Fibroblast of peridontal ligament (primary cell): ENCODE measurements around the gene ZNF273.

Experiments used
- DNase-seq: peaks from one replicate; pipeline ENCODE4 v3.0.0-alpha.2; 2010; ENCODE audit errors: extremely low read depth

Gene ZNF273

DNA sequence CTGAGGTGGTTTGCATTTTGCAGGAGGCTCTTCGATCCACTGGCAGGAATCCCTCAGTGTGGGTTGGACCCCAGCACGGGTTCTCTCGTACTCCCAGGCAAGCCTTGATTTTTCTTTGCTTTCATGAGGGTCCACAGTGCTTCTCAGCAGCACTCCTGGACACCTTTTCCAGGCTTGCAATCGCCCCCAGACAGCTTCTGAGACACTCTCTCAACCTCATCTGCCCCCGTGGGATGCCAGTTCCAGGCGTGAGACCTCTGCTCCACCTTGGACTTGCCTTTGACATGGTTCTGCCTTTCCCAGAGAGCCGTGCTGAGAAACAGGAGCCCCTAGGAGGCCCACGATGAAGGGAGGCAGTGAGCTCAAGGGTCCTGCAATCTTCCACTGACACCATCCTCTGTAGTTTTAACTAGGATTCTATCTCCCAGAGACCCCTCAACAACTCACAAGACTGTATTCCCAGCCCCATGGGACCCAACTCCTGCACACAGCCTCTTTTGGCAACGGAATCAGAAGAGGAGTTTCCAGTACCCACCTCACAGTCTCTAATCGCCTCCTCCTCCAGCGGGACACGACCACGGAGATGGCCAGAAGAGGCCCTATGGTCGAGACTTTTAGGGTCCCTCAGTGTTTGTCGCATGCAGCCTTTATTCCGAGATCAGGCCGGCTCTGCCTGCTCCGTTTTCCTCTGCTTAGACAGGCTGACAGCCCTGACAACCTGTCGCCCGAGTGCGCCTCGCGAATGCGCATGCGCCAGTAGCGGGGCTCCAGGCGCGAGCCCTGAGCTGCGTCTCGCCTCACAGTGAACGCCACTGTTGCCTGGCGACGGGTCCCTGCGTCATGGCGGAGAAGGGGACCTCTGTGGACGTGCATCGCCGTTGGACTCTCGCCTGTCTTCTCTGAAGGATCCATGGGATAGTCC lies 26.0 kb upstream of the ZNF273 start:
- DNase-seq = no peak

- DNase-seq = no peak
These were observed 25.1 kb upstream of the ZNF273 start for GRCh38 chr7:64877714-64878610.

DNA sequence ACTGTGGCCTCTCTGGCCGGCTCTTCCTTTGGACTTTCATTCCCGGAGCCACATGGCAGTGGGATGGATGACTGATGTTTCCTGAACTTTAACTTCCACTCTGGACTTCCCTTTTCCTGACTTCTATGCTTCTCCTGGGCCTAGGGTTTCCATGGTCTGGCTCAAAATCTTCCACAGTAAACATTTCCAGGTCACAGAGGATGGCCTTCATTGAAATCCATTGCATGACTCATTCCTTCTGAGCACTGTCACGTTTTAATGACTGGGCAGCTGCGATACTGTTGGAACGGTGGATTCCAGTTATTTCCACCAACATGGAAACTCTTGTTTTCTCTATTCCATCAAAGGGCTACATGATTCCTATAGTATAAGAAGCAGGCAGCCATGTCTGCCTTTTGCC lies 24.4 kb upstream of the ZNF273 start:
- DNase-seq = no peak

DNA sequence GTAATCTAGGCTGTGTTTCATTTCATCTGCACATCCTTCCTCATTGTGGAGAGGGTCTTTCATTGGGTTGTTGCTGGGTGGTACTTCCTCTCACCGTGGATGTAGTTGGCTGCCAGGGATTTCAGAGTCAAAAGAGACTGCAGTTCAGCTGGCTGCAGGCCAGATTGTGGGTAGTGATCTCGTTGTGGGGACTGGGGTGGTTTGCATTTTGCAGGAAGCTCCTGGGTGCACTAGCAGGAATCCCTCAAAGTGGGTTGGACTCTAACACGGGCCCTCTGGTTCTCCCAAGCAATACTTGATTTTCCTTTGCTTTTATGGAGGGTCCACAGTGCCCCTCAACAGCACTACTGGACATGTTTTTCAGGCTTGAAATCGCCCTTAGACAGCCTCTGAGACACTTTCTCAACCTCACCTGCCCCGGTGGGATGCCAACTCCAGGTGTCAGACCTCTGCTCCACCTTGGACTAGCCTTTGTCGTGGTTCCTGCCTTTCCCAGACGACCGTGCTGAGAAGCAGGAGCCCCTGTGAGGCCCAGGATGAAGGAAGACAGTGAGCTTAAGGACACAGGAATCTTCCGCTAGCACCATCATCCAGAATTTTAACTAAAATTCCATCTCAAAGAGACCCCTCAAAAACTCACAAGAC lies 23.9 kb upstream of the ZNF273 start:
- DNase-seq = no peak

DNA sequence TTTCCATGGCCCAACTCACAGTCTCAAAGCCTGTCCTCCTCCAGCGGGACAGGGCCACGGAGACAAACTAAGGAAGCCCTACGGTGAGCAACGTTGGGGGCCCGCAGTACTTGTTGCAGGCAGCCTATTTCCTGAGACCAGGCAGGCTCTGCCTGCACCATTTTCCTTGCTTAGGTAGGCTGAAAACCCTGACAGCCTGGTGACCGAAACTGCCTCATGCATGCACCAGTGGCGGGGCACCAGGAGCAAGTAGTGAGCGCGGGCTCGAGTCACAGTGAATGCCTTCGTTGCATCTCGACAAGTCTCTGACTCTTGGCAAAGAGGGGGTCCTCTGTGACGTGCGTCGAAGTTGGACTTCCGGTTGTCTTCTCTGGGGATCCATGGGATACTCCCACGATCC lies 23.3 kb upstream of the ZNF273 start:
- DNase-seq = no peak

DNA sequence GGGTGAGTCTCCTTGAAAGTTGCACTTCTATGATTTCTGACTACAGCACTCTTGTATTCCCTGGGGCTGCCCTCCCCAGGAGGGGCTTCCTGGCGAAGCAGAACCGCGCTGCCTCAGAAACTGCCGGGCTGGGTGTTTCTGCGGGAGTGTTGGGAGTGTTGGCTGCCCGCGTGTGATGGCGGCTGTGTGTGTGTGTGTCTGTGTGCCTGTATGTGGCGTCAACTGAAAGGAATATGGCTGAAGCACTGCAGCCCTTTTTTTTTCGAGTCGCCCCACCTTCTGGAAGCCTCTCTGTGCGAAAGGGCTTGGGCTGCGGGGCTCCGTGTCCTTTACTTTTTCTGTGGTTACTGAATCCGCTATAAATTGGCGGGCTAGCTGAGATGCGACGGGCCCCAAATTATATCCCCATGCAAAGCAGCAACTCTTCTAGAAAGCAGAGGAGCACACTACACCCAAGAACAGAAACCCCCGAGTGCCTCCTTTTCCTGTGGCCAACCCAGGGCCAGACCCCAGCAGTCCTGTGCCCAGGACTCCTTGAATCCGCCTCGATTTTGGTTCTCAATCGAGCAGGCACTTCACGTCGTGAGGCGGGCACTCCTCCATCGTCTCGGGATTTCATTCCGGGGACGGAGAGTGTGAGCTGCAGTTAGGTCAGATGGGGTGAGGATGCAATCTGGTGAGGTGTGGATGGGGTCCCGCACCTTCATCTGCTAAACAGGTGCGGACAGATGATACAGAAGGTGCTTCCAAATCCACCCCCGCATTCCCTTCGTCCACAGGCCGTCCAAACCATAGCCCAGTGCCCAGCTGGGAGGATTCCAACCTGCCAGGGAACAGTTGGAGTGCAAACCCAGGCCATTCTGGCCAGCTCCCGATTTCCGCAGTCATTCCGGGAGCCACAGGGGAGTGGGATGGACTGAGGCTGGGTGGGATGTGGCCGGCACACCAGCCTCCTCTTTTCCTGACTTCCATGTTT lies 22.5 kb upstream of the ZNF273 start:
- no peak for DNase-seq

DNA sequence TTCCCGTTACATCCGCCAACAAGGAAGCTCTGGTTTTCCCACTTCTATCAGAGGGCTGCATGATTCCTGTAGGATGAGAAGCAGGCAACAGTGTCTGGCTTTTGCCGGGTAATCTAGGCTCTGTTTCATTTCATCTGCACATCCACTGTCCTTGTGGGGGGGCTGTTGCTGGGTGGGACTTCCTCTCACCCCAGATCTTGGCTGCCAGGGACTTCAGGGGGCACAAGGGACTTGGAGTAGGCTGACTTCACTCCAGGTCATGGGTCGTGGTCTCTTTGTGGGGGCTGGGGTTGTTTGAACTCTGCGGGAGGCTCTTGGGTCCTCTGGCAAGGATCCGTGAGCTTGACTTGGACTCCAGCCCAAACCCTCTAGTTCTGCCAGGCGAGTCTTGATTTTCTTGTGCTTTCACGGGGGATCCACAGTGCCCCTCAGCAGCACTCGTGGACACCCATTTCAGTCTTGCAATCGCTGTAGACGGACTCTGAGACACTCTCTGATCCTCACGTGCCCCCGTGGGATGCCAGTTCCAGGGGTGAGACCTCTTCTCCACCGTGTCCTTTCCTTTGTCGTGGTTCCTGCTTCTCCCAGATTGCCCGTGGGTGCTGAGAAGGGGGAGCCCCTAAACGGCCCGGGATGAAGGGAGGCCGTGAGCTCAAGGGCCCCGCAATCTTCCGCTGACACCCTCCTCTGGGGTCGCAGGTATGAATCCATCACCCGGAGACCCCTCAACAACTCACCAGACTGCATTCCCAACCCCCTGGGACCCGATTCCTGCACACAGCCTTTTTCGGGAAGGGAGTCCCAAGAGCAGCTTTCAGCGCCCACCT lies 21.4 kb upstream of the ZNF273 start:
- no peak for DNase-seq

- peak; percentile 21 for DNase-seq
These were observed 20.5 kb upstream of the ZNF273 start for GRCh38 chr7:64882341-64883112.

DNA sequence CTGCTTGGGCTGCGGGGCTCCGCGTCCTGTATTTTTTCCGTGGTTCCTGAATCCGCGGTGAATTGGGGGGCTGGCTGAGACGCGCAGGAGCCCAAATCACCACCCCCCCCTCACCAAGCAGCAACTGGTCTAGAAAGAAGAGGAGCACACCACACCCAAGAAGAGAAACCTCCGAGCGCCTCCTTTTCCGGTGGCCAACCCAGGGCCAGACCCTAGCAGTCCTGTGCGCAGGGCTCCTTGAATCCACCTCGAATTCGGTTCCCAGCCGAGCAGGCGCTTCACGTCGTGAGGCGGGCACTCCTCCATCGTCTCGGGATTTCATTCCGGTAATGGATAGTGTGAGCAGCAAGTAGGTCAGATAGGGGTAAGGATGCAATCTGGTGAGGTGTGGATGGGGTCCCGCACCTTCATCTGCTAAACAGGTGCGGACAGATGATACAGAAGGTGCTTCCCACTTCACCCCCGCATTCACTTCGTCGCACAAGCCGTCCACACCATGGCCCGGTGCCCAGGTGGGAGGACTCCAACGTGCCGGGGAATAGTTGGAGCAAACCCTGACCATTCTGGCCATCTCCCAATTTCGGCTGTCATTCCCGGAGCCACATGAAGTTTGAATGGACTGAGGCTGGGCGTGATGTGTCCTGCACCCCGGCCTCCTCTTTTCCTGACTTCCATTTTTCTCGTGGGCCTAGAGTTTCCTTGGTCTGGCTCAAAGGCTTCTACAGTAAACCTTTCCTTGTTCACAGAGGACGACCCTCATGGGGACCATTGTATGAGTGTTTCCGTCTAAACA lies 19.8 kb upstream of the ZNF273 start:
- DNase-seq = no peak

GRCh38 chr7:64884085-64884912 lies 18.8 kb upstream of the ZNF273 start:
- no peak for DNase-seq

GRCh38 chr7:64884913-64885370 lies 18.1 kb upstream of the ZNF273 start:
- DNase-seq = no peak

- no peak for DNase-seq
These were observed 17.4 kb upstream of the ZNF273 start for GRCh38 chr7:64885520-64886240.

- DNase-seq = no peak
These were observed 16.0 kb upstream of the ZNF273 start for GRCh38 chr7:64886956-64887545.

GRCh38 chr7:64887756-64888508 lies 15.1 kb upstream of the ZNF273 start:
- DNase-seq = no peak

- DNase-seq = no peak
These were observed 14.5 kb upstream of the ZNF273 start for GRCh38 chr7:64888561-64888900.
